HEK293 (cell line): Measurements from ENCODE around the gene ADAM19.

Source experiments
- KLF16 ChIP-seq: fragments of 450-650 bp; formaldehyde crosslinking; IDR thresholded peaks from 2 replicates; pipeline ENCODE4 v1.5.1; 2017; ENCODE audit warnings: missing biosample characterization, missing genetic modification characterization
- REPIN1 ChIP-seq: fragments of 450-650 bp; formaldehyde crosslinking; IDR thresholded peaks from 2 replicates; pipeline ENCODE4 v1.5.1; 2017; ENCODE audit warnings: missing biosample characterization, missing genetic modification characterization, low read depth
- ZNF214 ChIP-seq: fragments of 450-650 bp; formaldehyde crosslinking; IDR thresholded peaks from 2 replicates; pipeline ENCODE4 v1.5.1; 2017; ENCODE audit warnings: missing biosample characterization, mild to moderate bottlenecking, missing genetic modification characterization, borderline replicate concordance
- ZNF423 ChIP-seq: fragments of 450-650 bp; formaldehyde crosslinking; IDR thresholded peaks from 2 replicates; pipeline ENCODE4 v1.5.1; 2016; ENCODE audit warnings: missing biosample characterization, missing genetic modification characterization
- ZNF558 ChIP-seq: fragments of 450-650 bp; formaldehyde crosslinking; IDR thresholded peaks from 2 replicates; pipeline ENCODE4 v1.5.1; 2016; ENCODE audit warnings: missing biosample characterization, missing genetic modification characterization
- TF ChIP-seq, protein P1 (sequence below): fragments of 450-650 bp; formaldehyde crosslinking; IDR thresholded peaks from 2 replicates; pipeline ENCODE4 v1.5.1; 2016; ENCODE audit warnings: missing biosample characterization, missing genetic modification characterization

DNA sequence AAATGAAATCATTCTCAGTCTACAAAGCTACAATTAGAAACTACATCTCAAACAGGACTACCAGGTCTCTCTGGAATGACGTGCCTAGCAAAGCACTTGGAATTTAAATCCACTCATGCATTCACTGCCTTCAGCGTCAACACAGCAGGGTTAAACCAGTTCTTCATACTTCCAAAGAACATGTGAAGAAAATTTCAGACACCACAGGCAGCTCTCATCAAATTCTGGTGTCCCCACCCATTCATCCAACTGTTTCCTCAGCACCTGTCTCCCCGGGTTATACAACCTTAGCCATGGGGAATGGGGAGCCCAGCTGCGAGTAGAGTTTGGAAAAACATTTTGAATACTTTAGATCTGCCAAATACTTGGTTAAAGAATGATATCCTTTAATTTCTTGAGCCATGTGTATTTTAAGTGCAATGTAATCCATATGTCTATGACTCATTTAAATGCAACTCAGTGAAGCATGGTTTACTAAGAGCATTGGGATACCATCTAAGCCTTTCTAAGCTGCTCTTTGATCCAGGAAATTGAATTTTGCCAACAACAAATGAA is 17.5 kb downstream of the ADAM19 start:
- TF ChIP-seq, protein P1, sequence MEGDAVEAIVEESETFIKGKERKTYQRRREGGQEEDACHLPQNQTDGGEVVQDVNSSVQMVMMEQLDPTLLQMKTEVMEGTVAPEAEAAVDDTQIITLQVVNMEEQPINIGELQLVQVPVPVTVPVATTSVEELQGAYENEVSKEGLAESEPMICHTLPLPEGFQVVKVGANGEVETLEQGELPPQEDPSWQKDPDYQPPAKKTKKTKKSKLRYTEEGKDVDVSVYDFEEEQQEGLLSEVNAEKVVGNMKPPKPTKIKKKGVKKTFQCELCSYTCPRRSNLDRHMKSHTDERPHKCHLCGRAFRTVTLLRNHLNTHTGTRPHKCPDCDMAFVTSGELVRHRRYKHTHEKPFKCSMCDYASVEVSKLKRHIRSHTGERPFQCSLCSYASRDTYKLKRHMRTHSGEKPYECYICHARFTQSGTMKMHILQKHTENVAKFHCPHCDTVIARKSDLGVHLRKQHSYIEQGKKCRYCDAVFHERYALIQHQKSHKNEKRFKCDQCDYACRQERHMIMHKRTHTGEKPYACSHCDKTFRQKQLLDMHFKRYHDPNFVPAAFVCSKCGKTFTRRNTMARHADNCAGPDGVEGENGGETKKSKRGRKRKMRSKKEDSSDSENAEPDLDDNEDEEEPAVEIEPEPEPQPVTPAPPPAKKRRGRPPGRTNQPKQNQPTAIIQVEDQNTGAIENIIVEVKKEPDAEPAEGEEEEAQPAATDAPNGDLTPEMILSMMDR (tag by site-specific recombination): no peak
- TF ChIP-seq ZNF214 (tag by site-specific recombination) (no peak), ZNF558 (tag by site-specific recombination) (no peak), ZNF423 (tag by site-specific recombination) (no peak), KLF16 (tag by site-specific recombination) (no peak), REPIN1 (tag by site-specific recombination) (no peak)
